Heart left ventricle (tissue), 16 donors: ENCODE results near the gene ESRRA. TPM values are rescaled to one million over a fixed set of nuclear protein-coding genes. Genes with fewer than 3 reads are reported as not detected.

Source experiments
- ATAC-seq, 4 donors: fragments of 200-7000 bp; cut with Tn5 transposase; one replicate each; pipeline ENCODE4 v1.9.1; 2020 to 2022; ENCODE audit warnings: moderate library complexity in 4 of 4, mild to moderate bottlenecking in 3 of 4, moderate number of reproducible peaks in 1 of 4
- DNase-seq, 5 donors: peaks; one replicate each; pipeline ENCODE4 v3.0.0-alpha.2; 2020
- H3K27ac ChIP-seq, 12 donors: fragments of 200-600 bp; sonication (generic) in 4 of 12; one replicate each; pipeline versions ENCODE4 v1.5.0 to v1.8.0; 2016 to 2022; ENCODE audit warnings: mild to moderate bottlenecking in 2 of 12
- H3K27me3 ChIP-seq, 9 donors: fragments of 200-600 bp; sonication (generic) in 2 of 9; one replicate each; pipeline versions ENCODE4 v1.5.1 to v1.8.0; 2016 to 2022; ENCODE audit warnings: mild to moderate bottlenecking in 3 of 9
- H3K36me3 ChIP-seq, 9 donors: fragments of 200-600 bp; sonication (generic) in 2 of 9; one replicate each; pipeline versions ENCODE4 v1.5.0 to v1.8.0; 2018 to 2022; ENCODE audit warnings: mild to moderate bottlenecking in 2 of 9
- H3K4me1 ChIP-seq, 12 donors: fragments of 200-600 bp; sonication (generic) in 4 of 12; one replicate each; pipeline versions ENCODE4 v1.5.0 to v1.8.0; 2016 to 2022; ENCODE audit warnings: mild to moderate bottlenecking in 3 of 12
- H3K4me3 ChIP-seq, 12 donors: fragments of 200-600 bp; sonication (generic) in 4 of 12; one replicate each; pipeline versions ENCODE4 v1.5.0 to v1.8.0; 2017 to 2022; ENCODE audit warnings: mild to moderate bottlenecking in 9 of 12, moderate library complexity in 4 of 12
- H3K9me3 ChIP-seq, 12 donors: fragments of 200-600 bp; sonication (generic) in 4 of 12; one replicate each; pipeline versions ENCODE4 v1.5.0 to v1.8.0; 2016 to 2022; ENCODE audit warnings: mild to moderate bottlenecking in 1 of 12
- CTCF ChIP-seq, 12 donors: fragments of 200-600 bp; sonication (generic) in 4 of 12; IDR thresholded peaks; one replicate each; pipeline versions ENCODE4 v1.5.0 to v1.8.0; 2018 to 2022; ENCODE audit warnings: antibody characterized with exemption in 12 of 12, mild to moderate bottlenecking in 5 of 12
- POLR2A ChIP-seq, 2 donors: fragments of 450-650 bp; IDR thresholded peaks; one replicate each; pipeline ENCODE4 v1.6.1; 2017; ENCODE audit warnings: antibody characterized with exemption in 2 of 2, mild to moderate bottlenecking in 2 of 2, moderate library complexity in 2 of 2
- WGBS, 4 donors: extraction: QIAGEN DNeasy Blood & Tissue Kit in 2 of 4; methylation state at CpG; one replicate each; pipeline versions ENCODE4 v1.1.5 to v1.1.7; 2013 to 2018; 5-methylcytosine and 5-hydroxymethylcytosine counted together
- intact Hi-C, 10 donors: fragments of 100-400 bp; cut with DNase I; formaldehyde crosslinking; loops; one replicate each; pipeline versions ENCODE4 v1.11.1 to v1.14.2; 2022
- polyA plus RNA-seq, 2 donors: library from polyadenylated mRNA; stranded (reverse); fragments of 200-250 nt; gene quantifications; one replicate each; pipeline ENCODE4 v1.2.3, GENCODE V29; 2013
- total RNA-seq, 9 donors: library from RNA; depleted of rRNA in 2 of 9; stranded (reverse); fragments of >200 nt in 2 of 9; fragmentation: NEBNext Ultra II Directional in 3 of 9; extraction: Animal tissue kit (Norgen Biotek cat#: 25700) in 3 of 9; gene quantifications; one replicate each; pipeline versions ENCODE4 v1.1.0 to v1.2.4, GENCODE V29; 2016 to 2023
- donor health status: ischemic (EF 13 %, LVEDD 7.1; RV severe dilation, severe dysfunction).
- donor health status: healthy with polysubstance abuse.
- donor health status: DM: no; HTN: yes; CAD: no.
- donor health status: DM: no; HTN: no; CAD: no.
- donor health status: ischemic (EF 25% LVEDD 6.9; RV normal size, moderate dysfunction).
- donor health status: ischemic (EF 25% LVEDD 5.7; RV mildly dilated, moderate dysfunction).
- donor health status: healthy.
- donor health status: DM: yes; HTN: yes; CAD: no.
- donor health status: ischemic (EF 35%, LVEDD 5.7; RV mildly dilated, moderate dysfunction).
- donor health status: nonischemic (EF 11% LVEDD 7.7; RV severe dilation, severe dysfunction).
- donor health status: DM: yes; HTN: yes; CAD: no.
- donor health status: PGD.
- donor health status: ischemic (EF 29% LVEDD 5.4; RV normal size, mild dysfunction).
- donor health status: nonischemic (EF 23%, LVEDD 6.1; RV moderate dilation, normal function).

The ESRRA gene
- total and polyA plus RNA-seq, 11 donors: 94.0 to 291 (median 186) TPM

GRCh38 chr11:64317325-64317960 is 12.1 kb downstream of the ESRRA start, which contains the start of gene TRMT112:
Gene TRMT112, minus strand, starts transcription at chr11:64317559. Its CDS starts 33 bp downstream, at chr11:64317526.
- Histone ChIP-seq H3K9me3 (no peaks in the 10 kb centered on the region), H3K27ac (peak within 1 kb of the TSS; percentile 92 to 100 (median 99)), H3K36me3 (peaks cover 0 to 48% (median 34%) of the 10 kb centered on the region in 9 donors), H3K4me1 (peaks cover 0 to 50% (median 32%) of the 10 kb centered on the region in 12 donors), H3K27me3 (no peaks in the 10 kb centered on the region), H3K4me3 (peak within 1 kb of the TSS; percentile 69 to 99 (median 88))
- peak; percentile 80 to 91 (median 86) for ATAC-seq
- intact Hi-C loops: loop anchor here in 4 of 10 donors (5.0 kb wide), 2 partner anchors 35 to 40 kb away; partner anchors contain the start of gene RPS6KA4 (in 3 of the 4)
- DNase-seq: peak; percentile 94 to 98 (median 97)
- WGBS, 4 donors: 0 to 1% (median 1%) methylated on average over 9 to 43 of the region's 43 CpGs
- TF ChIP-seq POLR2A (IDR thresholded peaks at IDR 0.05) (peak in 1 of 2 donors; percentile 70), CTCF (IDR thresholded peaks at IDR 0.05) (no peak)

- Histone ChIP-seq H3K4me3 (peak within 1 kb of the TSS; percentile 69 to 99 (median 88)), H3K27me3 (no peaks in the 10 kb centered on the region), H3K36me3 (peaks cover 0 to 52% (median 34%) of the 10 kb centered on the region in 9 donors), H3K4me1 (peaks cover 0 to 43% (median 25%) of the 10 kb centered on the region in 12 donors), H3K9me3 (no peaks in the 10 kb centered on the region), H3K27ac (peak within 1 kb of the TSS; percentile 92 to 100 (median 99))
- TF ChIP-seq CTCF (IDR thresholded peaks at IDR 0.05): peak in 11 of 12 donors; percentile 14 to 71 (median 46)
- peak; percentile 65 to 89 for TF ChIP-seq POLR2A (IDR thresholded peaks at IDR 0.05)
- peak; percentile 97 to 99 (median 98) for DNase-seq
- intact Hi-C loops: loop anchor here in 7 of 10 donors (1.0 to 5.0 kb wide), 4 partner anchors 34 to 39 kb away; partner anchors contain the start of gene RPS6KA4 (in 3 of the 7)
- 0% methylated on average over 35 to 61 of the region's 61 CpGs for WGBS, 4 donors
- peak; percentile 88 to 93 (median 90) for ATAC-seq
These were observed 12.8 kb downstream of the ESRRA start, which contains the start of gene PRDX5 for GRCh38 chr11:64317961-64318765. Gene PRDX5, plus strand, starts transcription at chr11:64318121. Its CDS starts 95 bp downstream, at chr11:64318216.

GRCh38 chr11:64318766-64319761 is 13.7 kb downstream of the ESRRA start:
- Histone ChIP-seq H3K9me3 (no peaks in the 10 kb centered on the region), H3K27me3 (no peaks in the 10 kb centered on the region), H3K4me1 (peaks cover 0 to 34% (median 19%) of the 10 kb centered on the region in 12 donors), H3K4me3 (peak overlapping the region; percentile 69 to 99 (median 88)), H3K36me3 (peaks cover 0 to 46% (median 33%) of the 10 kb centered on the region in 9 donors), H3K27ac (peak overlapping the region; percentile 92 to 100 (median 99))
- intact Hi-C loops: loop anchor here in 7 of 10 donors (1.0 to 5.0 kb wide), 4 partner anchors 33 to 38 kb away; partner anchors contain the start of gene RPS6KA4 (in 3 of the 7)
- no peak for DNase-seq
- TF ChIP-seq CTCF (IDR thresholded peaks at IDR 0.05) (no peak), POLR2A (IDR thresholded peaks at IDR 0.05) (no peak)
- 27 to 33% (median 28%) methylated on average over 15 to 19 of the region's 19 CpGs for WGBS, 4 donors
- ATAC-seq: no peak
